Measurements from ENCODE around the gene BICDL2. TPM values are rescaled to one million over a fixed set of nuclear protein-coding genes. Genes with fewer than 3 reads are reported as not detected.
A peak's percentile ranks its signal among the peaks of the same experiment; 100 is the strongest.

Gene BICDL2
- total and polyA plus RNA-seq, 4 experiments from 2014 or later: not detected

GRCh38 chr16:3020247-3020603 lies 16.5 kb downstream of the BICDL2 start, which contains the start of gene TNFRSF12A:
TNFRSF12A (plus strand) TSS chr16:3020368; CDS start chr16:3020398, 30 bp downstream.
- peak; percentile 51 to 65 (median 55) for DNase-seq
- H3K4me1 Mint-ChIP-seq: peaks cover 19 to 60% (median 39%) of the 10 kb centered on the region in 4 donors
- ChIA-PET CTCF (ENCODE audit: partially characterized antibody) (interaction anchor here (1.8 to 18.6 kb wide), 4 partner anchors 8 to 55 kb away, joined by 4 to 444 read pairs (median 28); partner anchors contain the start of gene CLDN9), POLR2A (ENCODE audit: partially characterized antibody) (interaction anchor here (0.8 to 5.9 kb wide), 17 partner anchors 10 to 150 kb away, joined by 3 to 89 read pairs (median 4); partner anchors contain the start of gene ZNF213)
- intact Hi-C loops (cut with micrococcal nuclease): loop anchor here (1.0 to 10.0 kb wide), 3 partner anchors 8 to 115 kb away; no protein-coding TSS in a partner anchor
- H3K4me3 Mint-ChIP-seq: peak within 1 kb of the TSS; percentile 84 to 97 (median 90)
- peak within 1 kb of the TSS; percentile 30 to 59 for H3K4me3 ChIP-seq (ENCODE audit: low read length in 2 of 2)
- no peaks in the 10 kb centered on the region for H3K36me3 ChIP-seq (ENCODE audit: insufficient read depth, low read length)
- no peaks in the 10 kb centered on the region for H3K9me3 Mint-ChIP-seq
- peak within 1 kb of the TSS; percentile 80 to 99 (median 89) for H3K27ac Mint-ChIP-seq
- peaks cover 3 to 12% of the 10 kb centered on the region in 2 donors for H3K36me3 Mint-ChIP-seq
- H3K9me3 ChIP-seq (ENCODE audit: control insufficient read depth in 1 of 2, low read length in 2 of 2): no peaks in the 10 kb centered on the region
- H3K27me3 Mint-ChIP-seq: peaks cover 0 to 2% of the 10 kb centered on the region in 2 donors
- H3K4me1 ChIP-seq (ENCODE audit: insufficient read depth, low read length): peaks cover 51% of the 10 kb centered on the region
- no peaks in the 10 kb centered on the region for H3K27me3 ChIP-seq (ENCODE audit: insufficient read depth, low read length)
- peak within 1 kb of the TSS; percentile 90 for H3K27ac ChIP-seq (ENCODE audit: low read depth, low read length)

DNA sequence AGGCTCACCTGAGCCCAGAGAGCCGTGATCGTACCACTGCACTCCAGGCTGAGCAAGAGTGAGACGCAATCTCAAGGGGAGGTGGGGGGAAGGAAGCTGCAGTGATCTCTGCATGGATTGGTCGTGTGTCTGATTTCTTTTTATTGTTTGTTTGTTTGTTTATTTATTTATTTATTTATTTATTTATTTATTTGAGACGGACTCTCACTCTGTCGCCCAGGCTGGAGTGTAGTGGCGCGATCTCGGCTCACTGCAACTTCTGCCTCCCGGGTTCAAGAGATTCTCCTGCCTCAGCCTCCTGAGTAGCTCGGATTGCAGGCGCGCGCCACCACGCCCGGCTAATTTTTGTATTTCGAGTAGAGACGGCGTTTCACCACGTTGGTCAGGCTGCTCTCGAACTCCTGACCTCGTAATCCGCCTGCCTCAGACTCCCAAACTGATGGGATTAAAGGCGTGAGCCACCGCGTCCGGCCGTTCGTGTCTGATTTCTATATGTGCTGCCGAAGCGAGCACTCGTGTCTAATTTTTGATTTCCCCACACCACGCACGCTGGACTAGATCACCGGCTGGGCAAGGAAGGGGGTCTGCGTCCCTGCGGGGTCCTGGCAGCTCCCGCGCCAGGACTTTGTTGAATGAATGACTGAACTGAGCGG lies 17.0 kb downstream of the BICDL2 start:
- CTCF ChIA-PET (ENCODE audit: partially characterized antibody): interaction anchor here (1.8 to 18.6 kb wide), 4 partner anchors 8 to 55 kb away, joined by 4 to 444 read pairs (median 28); partner anchors contain the start of gene CLDN9
- Mint-ChIP-seq H3K27me3 (peaks cover 0 to 2% of the 10 kb centered on the region in 2 donors), H3K36me3 (peaks cover 3 to 12% of the 10 kb centered on the region in 2 donors), H3K9me3 (no peaks in the 10 kb centered on the region), H3K4me3 (peak overlapping the region; percentile 79 to 93 (median 88)), H3K27ac (peak overlapping the region; percentile 80 to 99 (median 84)), H3K4me1 (peaks cover 19 to 60% (median 39%) of the 10 kb centered on the region in 4 donors)
- Histone ChIP-seq H3K4me1 (ENCODE audit: insufficient read depth, low read length) (peaks cover 51% of the 10 kb centered on the region), H3K27me3 (ENCODE audit: insufficient read depth, low read length) (no peaks in the 10 kb centered on the region), H3K27ac (ENCODE audit: low read depth, low read length) (peak overlapping the region; percentile 90), H3K36me3 (ENCODE audit: insufficient read depth, low read length) (no peaks in the 10 kb centered on the region), H3K9me3 (ENCODE audit: control insufficient read depth in 1 of 2, low read length in 2 of 2) (no peaks in the 10 kb centered on the region), H3K4me3 (ENCODE audit: low read length in 2 of 2) (peak overlapping the region in 1 of 2 donors; percentile 59)
- no peak for DNase-seq
- intact Hi-C loops (cut with micrococcal nuclease): loop anchor here (1.0 to 10.0 kb wide), 3 partner anchors 9 to 115 kb away; no protein-coding TSS in a partner anchor
- POLR2A ChIA-PET (ENCODE audit: partially characterized antibody): interaction anchor here (1.0 to 5.9 kb wide), 9 partner anchors 11 to 150 kb away, joined by 3 to 89 read pairs (median 4); partner anchors contain the start of gene ZNF213

DNA sequence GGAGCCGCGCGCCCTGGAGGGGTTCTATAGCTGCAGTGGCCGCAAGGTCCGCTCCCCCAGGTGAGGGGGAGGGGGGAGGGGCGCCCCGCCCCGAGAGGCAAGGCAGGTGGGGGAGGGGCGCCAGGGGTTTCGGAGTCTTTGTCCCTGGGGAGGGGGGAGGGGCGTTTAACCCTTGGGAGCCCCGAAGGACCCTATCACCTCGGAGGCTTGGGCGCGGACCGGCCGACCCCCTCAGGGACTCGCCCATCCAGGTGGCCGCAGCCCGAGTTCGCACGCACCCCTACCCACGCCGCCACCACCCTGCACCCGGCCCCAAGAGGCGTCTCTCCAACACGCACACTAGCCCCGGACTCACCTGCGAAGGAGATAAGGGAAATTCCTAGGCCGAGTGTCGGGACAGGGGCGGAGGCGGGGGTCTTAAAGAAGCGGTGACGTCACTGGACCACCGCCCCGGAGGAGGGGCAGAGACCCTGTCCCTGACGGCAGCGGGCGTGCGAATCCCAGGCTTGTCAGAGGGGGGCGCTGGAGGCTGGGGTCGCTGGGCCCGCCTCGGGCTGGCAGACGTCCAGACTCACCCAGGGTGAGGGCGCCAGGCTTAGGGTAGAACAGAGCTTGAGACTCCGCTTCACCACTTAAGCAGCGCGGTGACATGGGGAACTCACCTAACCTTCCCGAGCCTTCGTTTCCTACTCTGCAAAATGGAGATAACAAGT lies 18.8 kb downstream of the BICDL2 start, which contains the start of gene CLDN6:
Gene CLDN6, minus strand, starts transcription at position 390 of the 713 bp plus-strand sequence. CDS start 2,162 bp downstream, outside the sequence.
- DNase-seq: peak in 1 of 5 donors; percentile 30
- intact Hi-C loops (cut with micrococcal nuclease): no loop called here
- H3K27ac Mint-ChIP-seq: peak within 1 kb of the TSS in 2 of 7 donors; percentile 44 to 75
- peak within 1 kb of the TSS in 1 of 8 donors; percentile 39 for H3K4me3 Mint-ChIP-seq
- H3K36me3 ChIP-seq (ENCODE audit: insufficient read depth, low read length): no peaks in the 10 kb centered on the region
- no peaks in the 10 kb centered on the region for H3K27me3 ChIP-seq (ENCODE audit: insufficient read depth, low read length)
- H3K27me3 Mint-ChIP-seq: peaks cover 0 to 2% of the 10 kb centered on the region in 2 donors
- H3K27ac ChIP-seq (ENCODE audit: low read depth, low read length): no peak within 1 kb of the TSS
- H3K36me3 Mint-ChIP-seq: peaks cover 0 to 7% of the 10 kb centered on the region in 2 donors
- peaks cover 39% of the 10 kb centered on the region for H3K4me1 ChIP-seq (ENCODE audit: insufficient read depth, low read length)
- CTCF ChIA-PET (ENCODE audit: partially characterized antibody): interaction anchor here (2.3 to 18.6 kb wide), 2 partner anchors 10 to 12 kb away, joined by 17 to 444 read pairs; partner anchors contain the start of gene CLDN9
- POLR2A ChIA-PET (ENCODE audit: partially characterized antibody): no interaction called here
- no peaks in the 10 kb centered on the region for H3K9me3 ChIP-seq (ENCODE audit: control insufficient read depth in 1 of 2, low read length in 2 of 2)
- H3K9me3 Mint-ChIP-seq: no peaks in the 10 kb centered on the region
- peaks cover 14 to 50% (median 27%) of the 10 kb centered on the region in 4 donors for H3K4me1 Mint-ChIP-seq
- H3K4me3 ChIP-seq (ENCODE audit: low read length in 2 of 2): no peak within 1 kb of the TSS

DNA sequence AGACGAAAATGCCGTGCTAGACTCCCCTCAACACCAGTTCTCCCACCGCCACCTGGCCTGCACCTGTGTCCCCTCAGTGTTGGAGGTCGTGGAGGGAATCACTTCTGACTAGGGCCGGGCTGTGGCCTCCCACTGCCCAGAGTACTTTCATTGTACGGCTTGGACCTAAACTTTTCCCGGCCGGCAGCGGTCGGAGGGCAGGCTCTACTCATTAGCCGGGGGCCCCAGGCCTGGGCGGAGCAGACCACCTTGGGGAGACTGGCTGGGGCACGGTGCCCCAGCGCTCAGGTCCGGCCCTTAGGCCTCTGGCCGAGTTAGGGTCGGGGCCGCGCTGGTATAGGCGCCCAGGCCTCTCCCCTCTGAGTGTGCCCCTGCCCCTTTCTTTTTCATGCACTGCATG lies 19.4 kb downstream of the BICDL2 start:
- CTCF ChIA-PET (ENCODE audit: partially characterized antibody): no interaction called here

GRCh38 chr16:3015865-3016521 lies 20.8 kb downstream of the BICDL2 start:
- no peaks in the 10 kb centered on the region for H3K36me3 Mint-ChIP-seq
- H3K4me1 ChIP-seq (ENCODE audit: insufficient read depth, low read length): peaks cover 19% of the 10 kb centered on the region
- H3K4me3 Mint-ChIP-seq: no peak overlapping the region
- intact Hi-C loops (cut with micrococcal nuclease): no loop called here
- no peak overlapping the region for H3K27ac ChIP-seq (ENCODE audit: low read depth, low read length)
- peaks cover 3 to 30% (median 9%) of the 10 kb centered on the region in 4 donors for H3K4me1 Mint-ChIP-seq
- H3K27ac Mint-ChIP-seq: no peak overlapping the region
- H3K27me3 Mint-ChIP-seq: peaks cover 0 to 2% of the 10 kb centered on the region in 2 donors
- H3K9me3 Mint-ChIP-seq: no peaks in the 10 kb centered on the region
- no peaks in the 10 kb centered on the region for H3K36me3 ChIP-seq (ENCODE audit: insufficient read depth, low read length)
- POLR2A ChIA-PET (ENCODE audit: partially characterized antibody): no interaction called here
- H3K9me3 ChIP-seq (ENCODE audit: control insufficient read depth in 1 of 2, low read length in 2 of 2): no peaks in the 10 kb centered on the region
- no peaks in the 10 kb centered on the region for H3K27me3 ChIP-seq (ENCODE audit: insufficient read depth, low read length)
- H3K4me3 ChIP-seq (ENCODE audit: low read length in 2 of 2): no peak overlapping the region
- CTCF ChIA-PET (ENCODE audit: partially characterized antibody): interaction anchor here (1.3 to 1.4 kb wide), 2 partner anchors 10 to 13 kb away, joined by 3 to 5 read pairs; no protein-coding TSS in a partner anchor
- no peak for DNase-seq

More for the DNA sequence above, 19.4 kb downstream of the BICDL2 start:
- Histone ChIP-seq H3K27me3 (ENCODE audit: insufficient read depth, low read length) (no peaks in the 10 kb centered on the region), H3K27ac (ENCODE audit: low read depth, low read length) (no peak overlapping the region), H3K4me1 (ENCODE audit: insufficient read depth, low read length) (peaks cover 33% of the 10 kb centered on the region), H3K36me3 (ENCODE audit: insufficient read depth, low read length) (no peaks in the 10 kb centered on the region), H3K9me3 (ENCODE audit: control insufficient read depth in 1 of 2, low read length in 2 of 2) (no peaks in the 10 kb centered on the region), H3K4me3 (ENCODE audit: low read length in 2 of 2) (no peak overlapping the region)
- no peak for DNase-seq
- peaks cover 13 to 43% (median 21%) of the 10 kb centered on the region in 4 donors for H3K4me1 Mint-ChIP-seq
- H3K36me3 Mint-ChIP-seq: peaks cover 0 to 7% of the 10 kb centered on the region in 2 donors
- no peak overlapping the region for H3K4me3 Mint-ChIP-seq
- intact Hi-C loops (cut with micrococcal nuclease): no loop called here
- POLR2A ChIA-PET (ENCODE audit: partially characterized antibody): no interaction called here
- H3K9me3 Mint-ChIP-seq: no peaks in the 10 kb centered on the region
- H3K27ac Mint-ChIP-seq: no peak overlapping the region
- peaks cover 0 to 2% of the 10 kb centered on the region in 2 donors for H3K27me3 Mint-ChIP-seq

GRCh38 chr16:3014971-3015370 lies 21.8 kb downstream of the BICDL2 start:
- peaks cover 14% of the 10 kb centered on the region for H3K4me1 ChIP-seq (ENCODE audit: insufficient read depth, low read length)
- no peaks in the 10 kb centered on the region for H3K27me3 ChIP-seq (ENCODE audit: insufficient read depth, low read length)
- no peak overlapping the region for H3K27ac ChIP-seq (ENCODE audit: low read depth, low read length)
- no peaks in the 10 kb centered on the region for H3K9me3 ChIP-seq (ENCODE audit: control insufficient read depth in 1 of 2, low read length in 2 of 2)
- Mint-ChIP-seq H3K9me3 (no peaks in the 10 kb centered on the region), H3K27ac (no peak overlapping the region), H3K36me3 (no peaks in the 10 kb centered on the region), H3K4me3 (no peak overlapping the region), H3K4me1 (peaks cover 2 to 20% (median 5%) of the 10 kb centered on the region in 4 donors), H3K27me3 (peaks cover 0 to 2% of the 10 kb centered on the region in 2 donors)
- H3K36me3 ChIP-seq (ENCODE audit: insufficient read depth, low read length): no peaks in the 10 kb centered on the region
- no peak overlapping the region for H3K4me3 ChIP-seq (ENCODE audit: low read length in 2 of 2)
- intact Hi-C loops (cut with micrococcal nuclease): no loop called here
- ChIA-PET CTCF (ENCODE audit: partially characterized antibody) (interaction anchor here (1.4 to 1.7 kb wide), 2 partner anchors 9 to 13 kb away, joined by 3 to 5 read pairs; no protein-coding TSS in a partner anchor), POLR2A (ENCODE audit: partially characterized antibody) (no interaction called here)
- DNase-seq: no peak
